Omental fat pad (tissue), 4 donors: ENCODE results near the gene C1S. TPM values are rescaled to one million over a fixed set of nuclear protein-coding genes. Genes with fewer than 3 reads are reported as not detected.

Experiments
- ATAC-seq: fragments of 150-250 bp; one replicate; pipeline ENCODE4 v1.9.1; 2016; ENCODE audit warnings: mild to moderate bottlenecking, moderate library complexity; ENCODE audit not compliant: low FRiP score
- DNase-seq: peaks from one replicate; pipeline ENCODE4 v3.0.0-alpha.2; 2019; ENCODE audit warnings: low spot score
- total RNA-seq, 4 donors: library from RNA; depleted of rRNA; stranded (reverse); fragments of >200 nt; gene quantifications; one replicate each; pipeline ENCODE4 v1.1.0, GENCODE V29; 2016
- TF ChIP-seq, protein P1 (sequence below), 3 donors: fragments of 450-650 bp; IDR thresholded peaks; one replicate each; pipeline ENCODE4 v1.5.1; 2016 to 2017; ENCODE audit warnings: antibody characterized with exemption in 3 of 3, mild to moderate bottlenecking in 3 of 3, moderate library complexity in 2 of 3

Gene C1S
- total RNA-seq, 4 donors from 2014 or later: 490 to 872 (median 705) TPM

DNA sequence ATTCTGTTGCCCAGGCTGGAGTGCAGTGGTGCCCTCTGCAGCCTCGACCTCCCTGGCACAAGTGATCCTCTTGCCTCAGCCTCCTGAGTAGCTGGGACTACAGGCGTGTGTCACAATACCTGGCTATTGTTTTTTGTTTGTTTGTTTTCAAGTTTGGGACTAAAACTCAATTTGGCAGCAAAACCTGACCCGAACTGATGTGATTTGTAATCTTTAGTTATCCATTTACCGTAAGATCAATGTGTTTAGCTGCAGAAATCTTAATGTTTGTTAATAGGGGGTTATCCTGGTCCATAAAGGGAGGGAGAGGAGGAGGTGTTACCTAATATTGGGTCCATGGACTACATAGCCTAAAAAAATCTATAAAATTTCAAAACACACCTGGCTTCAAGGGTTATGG lies 738 bp upstream of the C1S start:
- no peak for ATAC-seq
- TF ChIP-seq, protein P1, sequence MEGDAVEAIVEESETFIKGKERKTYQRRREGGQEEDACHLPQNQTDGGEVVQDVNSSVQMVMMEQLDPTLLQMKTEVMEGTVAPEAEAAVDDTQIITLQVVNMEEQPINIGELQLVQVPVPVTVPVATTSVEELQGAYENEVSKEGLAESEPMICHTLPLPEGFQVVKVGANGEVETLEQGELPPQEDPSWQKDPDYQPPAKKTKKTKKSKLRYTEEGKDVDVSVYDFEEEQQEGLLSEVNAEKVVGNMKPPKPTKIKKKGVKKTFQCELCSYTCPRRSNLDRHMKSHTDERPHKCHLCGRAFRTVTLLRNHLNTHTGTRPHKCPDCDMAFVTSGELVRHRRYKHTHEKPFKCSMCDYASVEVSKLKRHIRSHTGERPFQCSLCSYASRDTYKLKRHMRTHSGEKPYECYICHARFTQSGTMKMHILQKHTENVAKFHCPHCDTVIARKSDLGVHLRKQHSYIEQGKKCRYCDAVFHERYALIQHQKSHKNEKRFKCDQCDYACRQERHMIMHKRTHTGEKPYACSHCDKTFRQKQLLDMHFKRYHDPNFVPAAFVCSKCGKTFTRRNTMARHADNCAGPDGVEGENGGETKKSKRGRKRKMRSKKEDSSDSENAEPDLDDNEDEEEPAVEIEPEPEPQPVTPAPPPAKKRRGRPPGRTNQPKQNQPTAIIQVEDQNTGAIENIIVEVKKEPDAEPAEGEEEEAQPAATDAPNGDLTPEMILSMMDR (IDR thresholded peaks at IDR 0.05): no peak
- no peak for DNase-seq

- ATAC-seq (no peak), DNase-seq (no peak)
- TF ChIP-seq, protein P1 (IDR thresholded peaks at IDR 0.05): no peak
Measured at GRCh38 chr12:7061138-7061537, 620 bp downstream of the C1S start.

GRCh38 chr12:7061596-7061995 lies 1.1 kb downstream of the C1S start:
- DNase-seq: no peak
- TF ChIP-seq, protein P1 (IDR thresholded peaks at IDR 0.05): no peak
- ATAC-seq: no peak

DNA sequence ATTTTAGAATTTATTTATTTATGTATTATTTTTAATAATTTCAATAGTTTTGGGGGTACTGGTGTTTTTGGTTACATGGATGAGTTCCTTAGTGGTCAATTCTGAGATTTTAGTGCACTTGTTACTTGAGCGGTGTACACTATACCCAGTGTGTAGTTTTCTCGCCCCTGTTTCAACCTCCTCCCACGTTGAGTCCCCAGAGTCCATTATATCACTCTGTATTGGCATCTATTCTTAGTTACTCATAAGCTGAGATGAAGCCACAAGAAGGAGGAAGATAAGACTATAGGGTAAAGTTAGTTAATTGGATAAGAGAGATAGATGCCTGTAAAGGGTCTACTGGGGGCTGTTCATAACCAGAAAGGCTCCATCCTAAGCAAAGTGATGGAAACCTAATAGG lies 4.0 kb downstream of the C1S start:
- DNase-seq (no peak), ATAC-seq (no peak)
- TF ChIP-seq, protein P1 (IDR thresholded peaks at IDR 0.05): no peak

GRCh38 chr12:7065073-7065623 lies 4.6 kb downstream of the C1S start:
- no peak for DNase-seq
- TF ChIP-seq, protein P1 (IDR thresholded peaks at IDR 0.05): no peak
- no peak for ATAC-seq

- ATAC-seq (no peak), DNase-seq (no peak)
Measured at GRCh38 chr12:7066596-7066995, 6.1 kb downstream of the C1S start.

GRCh38 chr12:7067096-7067495 lies 6.6 kb downstream of the C1S start:
- no peak for DNase-seq
- ATAC-seq: no peak
- TF ChIP-seq, protein P1 (IDR thresholded peaks at IDR 0.05): no peak

More at GRCh38 chr12:7066596-7066995, 6.1 kb downstream of the C1S start:
- TF ChIP-seq, protein P1 (IDR thresholded peaks at IDR 0.05): no peak
